ENCODE results near the gene NES.

NES gene, protein sequence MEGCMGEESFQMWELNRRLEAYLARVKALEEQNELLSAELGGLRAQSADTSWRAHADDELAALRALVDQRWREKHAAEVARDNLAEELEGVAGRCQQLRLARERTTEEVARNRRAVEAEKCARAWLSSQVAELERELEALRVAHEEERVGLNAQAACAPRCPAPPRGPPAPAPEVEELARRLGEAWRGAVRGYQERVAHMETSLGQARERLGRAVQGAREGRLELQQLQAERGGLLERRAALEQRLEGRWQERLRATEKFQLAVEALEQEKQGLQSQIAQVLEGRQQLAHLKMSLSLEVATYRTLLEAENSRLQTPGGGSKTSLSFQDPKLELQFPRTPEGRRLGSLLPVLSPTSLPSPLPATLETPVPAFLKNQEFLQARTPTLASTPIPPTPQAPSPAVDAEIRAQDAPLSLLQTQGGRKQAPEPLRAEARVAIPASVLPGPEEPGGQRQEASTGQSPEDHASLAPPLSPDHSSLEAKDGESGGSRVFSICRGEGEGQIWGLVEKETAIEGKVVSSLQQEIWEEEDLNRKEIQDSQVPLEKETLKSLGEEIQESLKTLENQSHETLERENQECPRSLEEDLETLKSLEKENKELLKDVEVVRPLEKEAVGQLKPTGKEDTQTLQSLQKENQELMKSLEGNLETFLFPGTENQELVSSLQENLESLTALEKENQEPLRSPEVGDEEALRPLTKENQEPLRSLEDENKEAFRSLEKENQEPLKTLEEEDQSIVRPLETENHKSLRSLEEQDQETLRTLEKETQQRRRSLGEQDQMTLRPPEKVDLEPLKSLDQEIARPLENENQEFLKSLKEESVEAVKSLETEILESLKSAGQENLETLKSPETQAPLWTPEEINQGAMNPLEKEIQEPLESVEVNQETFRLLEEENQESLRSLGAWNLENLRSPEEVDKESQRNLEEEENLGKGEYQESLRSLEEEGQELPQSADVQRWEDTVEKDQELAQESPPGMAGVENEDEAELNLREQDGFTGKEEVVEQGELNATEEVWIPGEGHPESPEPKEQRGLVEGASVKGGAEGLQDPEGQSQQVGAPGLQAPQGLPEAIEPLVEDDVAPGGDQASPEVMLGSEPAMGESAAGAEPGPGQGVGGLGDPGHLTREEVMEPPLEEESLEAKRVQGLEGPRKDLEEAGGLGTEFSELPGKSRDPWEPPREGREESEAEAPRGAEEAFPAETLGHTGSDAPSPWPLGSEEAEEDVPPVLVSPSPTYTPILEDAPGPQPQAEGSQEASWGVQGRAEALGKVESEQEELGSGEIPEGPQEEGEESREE (N-terminal part only)

DNA sequence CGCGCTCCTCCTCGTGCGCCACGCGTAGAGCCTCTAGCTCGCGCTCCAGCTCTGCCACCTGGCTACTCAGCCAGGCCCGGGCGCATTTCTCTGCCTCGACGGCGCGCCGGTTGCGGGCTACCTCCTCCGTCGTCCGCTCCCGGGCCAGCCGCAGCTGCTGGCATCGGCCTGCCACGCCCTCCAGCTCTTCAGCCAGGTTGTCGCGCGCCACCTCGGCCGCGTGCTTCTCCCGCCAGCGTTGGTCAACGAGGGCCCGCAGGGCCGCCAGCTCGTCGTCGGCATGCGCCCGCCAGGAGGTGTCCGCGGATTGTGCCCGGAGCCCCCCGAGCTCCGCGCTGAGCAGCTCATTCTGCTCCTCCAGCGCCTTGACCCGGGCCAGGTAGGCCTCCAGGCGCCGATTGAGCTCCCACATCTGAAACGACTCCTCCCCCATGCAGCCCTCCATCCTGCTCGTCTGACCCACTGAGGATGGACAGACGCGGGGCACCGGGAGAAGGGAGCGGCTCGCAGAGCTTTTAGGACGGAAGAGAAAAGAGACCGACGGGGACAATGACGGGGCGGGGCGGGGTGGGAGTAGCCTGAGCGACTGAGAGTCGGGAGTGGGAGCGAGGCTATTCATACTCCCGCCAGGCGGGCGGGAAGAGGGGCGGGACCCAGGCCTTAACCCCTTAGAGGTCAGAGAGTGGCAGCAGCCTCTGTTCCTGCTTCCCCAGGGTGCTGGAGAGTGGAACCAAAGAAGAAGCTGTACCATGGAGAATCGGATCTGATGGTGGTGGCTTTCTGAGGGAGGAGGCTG lies at the start of gene NES:
Gene NES, minus strand, starts transcription at position 588 of the 796 bp plus-strand sequence. Its CDS starts 143 bp downstream, at position 445.
- peak; percentile 56 for DNase-seq (ENCODE audit: low read depth)
- H3K4me3 ChIP-seq (ENCODE audit: low read depth, low read length), result peak within 1 kb of the TSS; percentile 51
- TF ChIP-seq, protein P1, sequence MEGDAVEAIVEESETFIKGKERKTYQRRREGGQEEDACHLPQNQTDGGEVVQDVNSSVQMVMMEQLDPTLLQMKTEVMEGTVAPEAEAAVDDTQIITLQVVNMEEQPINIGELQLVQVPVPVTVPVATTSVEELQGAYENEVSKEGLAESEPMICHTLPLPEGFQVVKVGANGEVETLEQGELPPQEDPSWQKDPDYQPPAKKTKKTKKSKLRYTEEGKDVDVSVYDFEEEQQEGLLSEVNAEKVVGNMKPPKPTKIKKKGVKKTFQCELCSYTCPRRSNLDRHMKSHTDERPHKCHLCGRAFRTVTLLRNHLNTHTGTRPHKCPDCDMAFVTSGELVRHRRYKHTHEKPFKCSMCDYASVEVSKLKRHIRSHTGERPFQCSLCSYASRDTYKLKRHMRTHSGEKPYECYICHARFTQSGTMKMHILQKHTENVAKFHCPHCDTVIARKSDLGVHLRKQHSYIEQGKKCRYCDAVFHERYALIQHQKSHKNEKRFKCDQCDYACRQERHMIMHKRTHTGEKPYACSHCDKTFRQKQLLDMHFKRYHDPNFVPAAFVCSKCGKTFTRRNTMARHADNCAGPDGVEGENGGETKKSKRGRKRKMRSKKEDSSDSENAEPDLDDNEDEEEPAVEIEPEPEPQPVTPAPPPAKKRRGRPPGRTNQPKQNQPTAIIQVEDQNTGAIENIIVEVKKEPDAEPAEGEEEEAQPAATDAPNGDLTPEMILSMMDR (conservative IDR thresholded peaks at IDR 0.05; ENCODE audit: low read depth, low read length), result no peak

DNA sequence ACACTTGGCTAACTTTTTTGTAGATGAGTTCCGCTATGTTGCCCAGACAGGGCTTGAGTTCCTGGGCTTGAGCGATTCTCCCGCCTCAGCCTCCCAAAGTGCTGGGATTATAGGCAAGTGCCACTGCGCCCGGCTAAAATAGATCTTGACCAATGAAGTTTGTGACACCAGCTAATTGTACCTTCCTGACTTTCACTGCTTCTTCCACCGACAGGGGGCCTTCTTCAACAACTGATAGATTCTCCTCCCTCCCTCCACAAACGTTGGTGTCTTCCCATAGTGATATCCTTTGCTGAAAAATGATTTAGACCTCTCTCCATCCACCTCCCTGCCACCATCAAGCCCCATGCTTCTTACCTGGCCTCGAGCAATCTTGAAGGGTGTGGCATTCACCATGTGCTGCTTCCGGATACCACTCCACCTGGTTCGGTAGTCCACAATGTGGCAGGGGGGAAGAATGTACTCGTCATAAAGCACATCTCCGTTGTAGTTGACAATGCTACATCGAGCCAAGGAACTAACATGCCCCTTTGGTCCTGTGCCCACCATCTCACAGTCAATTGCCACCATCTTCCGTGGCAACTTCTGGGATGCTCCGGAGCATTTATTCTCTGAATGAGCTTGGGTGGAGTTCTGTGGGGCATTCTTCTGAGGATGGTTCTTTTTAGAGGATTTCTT lies 49.5 kb upstream of the NES start:
- peak; percentile 82 for DNase-seq (ENCODE audit: low read depth)
- peak overlapping the region; percentile 37 for H3K4me3 ChIP-seq (ENCODE audit: low read depth, low read length)
- TF ChIP-seq, protein P1 (conservative IDR thresholded peaks at IDR 0.05; ENCODE audit: low read depth, low read length), result peak; percentile 71

DNA sequence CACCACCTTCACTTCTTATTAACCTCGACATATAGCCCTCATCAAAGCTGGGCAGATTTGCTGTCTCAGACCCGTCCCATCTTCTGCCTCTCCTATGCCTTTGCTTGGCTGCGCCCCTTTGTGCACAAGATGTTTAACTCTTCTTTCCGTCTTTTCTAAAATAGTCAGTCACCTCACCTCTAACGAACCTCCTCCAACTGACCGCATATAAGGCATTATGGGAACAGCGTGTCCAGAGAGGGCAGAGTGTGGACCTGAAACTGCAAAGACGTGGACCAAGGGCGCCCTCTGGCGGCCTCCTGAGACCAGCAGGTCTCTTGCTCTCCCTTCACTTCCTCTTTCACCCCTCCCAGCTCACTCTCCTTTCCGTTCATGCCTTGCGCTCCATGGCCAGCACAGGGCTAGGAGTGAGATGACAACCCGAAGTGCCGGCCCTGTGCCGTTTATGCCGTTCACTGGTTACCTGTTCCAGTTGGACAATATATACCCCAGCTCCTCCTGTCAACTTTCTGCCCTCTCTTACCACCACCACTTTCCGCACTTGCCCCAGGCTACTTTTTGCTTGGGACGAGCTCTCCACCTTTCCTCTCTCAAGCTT lies 48.6 kb upstream of the NES start:
- DNase-seq (ENCODE audit: low read depth), result peak; percentile 95
- H3K4me3 ChIP-seq (ENCODE audit: low read depth, low read length), result peak overlapping the region; percentile 52
- TF ChIP-seq, protein P1 (conservative IDR thresholded peaks at IDR 0.05; ENCODE audit: low read depth, low read length), result peak; percentile 98

DNA sequence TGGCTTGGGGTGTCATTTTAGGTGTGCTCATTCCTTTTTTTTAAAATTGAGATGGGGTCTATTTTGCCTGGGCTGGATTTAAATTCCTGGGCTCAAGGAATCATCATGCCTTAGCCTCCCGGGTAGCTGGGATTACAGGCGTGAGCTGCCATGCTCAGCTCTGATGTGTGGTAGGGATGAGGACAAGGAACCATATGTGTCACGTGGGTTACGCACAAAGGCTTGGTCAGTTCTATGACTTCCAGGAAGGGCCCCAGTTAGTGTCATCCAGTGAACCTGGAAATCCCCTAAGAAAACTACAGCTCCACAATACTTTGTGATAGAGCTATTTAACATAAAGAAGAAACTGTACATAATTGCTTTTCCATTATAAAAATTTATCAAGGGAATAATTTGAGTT lies 44.3 kb upstream of the NES start:
- no peak for DNase-seq (ENCODE audit: low read depth)
- H3K4me3 ChIP-seq (ENCODE audit: low read depth, low read length), result no peak overlapping the region
- TF ChIP-seq, protein P1 (conservative IDR thresholded peaks at IDR 0.05; ENCODE audit: low read depth, low read length), result no peak

DNA sequence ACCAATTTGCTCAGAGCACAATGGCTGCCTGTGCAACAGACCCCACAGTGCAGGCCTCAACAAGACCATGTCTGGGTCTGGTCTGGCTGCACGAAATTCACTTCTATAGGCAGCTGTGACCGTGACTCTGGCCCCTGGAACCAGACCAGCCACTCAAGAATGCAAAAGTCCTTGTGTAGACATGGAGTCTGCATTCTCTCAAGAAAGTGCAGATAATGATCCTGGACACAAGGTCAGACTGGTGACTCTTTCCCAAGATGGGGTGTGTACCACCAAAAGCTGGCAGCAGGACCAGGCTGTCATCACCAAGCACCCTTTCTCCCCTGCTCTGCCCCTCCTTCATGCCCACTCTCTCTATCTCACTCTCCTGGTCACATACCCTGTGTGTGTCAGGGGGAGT lies 43.9 kb upstream of the NES start:
- TF ChIP-seq, protein P1 (conservative IDR thresholded peaks at IDR 0.05; ENCODE audit: low read depth, low read length), result no peak
- H3K4me3 ChIP-seq (ENCODE audit: low read depth, low read length), result no peak overlapping the region
- no peak for DNase-seq (ENCODE audit: low read depth)
